ENCODE measurements around the gene PTPRD.

DNA sequence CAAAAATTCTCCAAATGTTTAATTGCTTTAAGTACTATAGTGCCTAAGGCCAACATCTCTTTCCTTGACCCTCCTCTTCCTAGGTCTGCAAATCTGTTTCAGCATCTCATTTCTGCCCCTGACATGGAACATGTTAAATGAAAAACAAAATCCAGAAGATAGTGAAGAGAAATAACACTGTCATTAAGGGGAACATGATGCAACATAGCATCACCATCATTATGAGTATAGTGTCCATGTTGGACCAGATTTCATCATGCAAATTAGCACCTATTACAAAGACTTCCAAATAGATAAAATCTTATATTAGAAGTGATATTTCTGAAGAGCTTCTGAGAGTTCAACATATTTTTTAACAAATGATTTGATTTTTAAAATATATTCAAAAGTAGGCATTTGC is 375.2 kb downstream of the PTPRD start:
- TF ChIP-seq EZH2 (IDR thresholded peaks at IDR 0.05): no peak
- no peak for TF ChIP-seq POLR2AphosphoS5 (IDR thresholded peaks at IDR 0.05; ENCODE audit: borderline replicate concordance, low read depth, low read length)
